KG1 (cell line): ENCODE results near the gene ADCY7.

Experiments
- DNase-seq: peaks from one replicate; lab custom pipeline; 2025; lab: John Stamatoyannopoulos, UW

Gene ADCY7

DNA sequence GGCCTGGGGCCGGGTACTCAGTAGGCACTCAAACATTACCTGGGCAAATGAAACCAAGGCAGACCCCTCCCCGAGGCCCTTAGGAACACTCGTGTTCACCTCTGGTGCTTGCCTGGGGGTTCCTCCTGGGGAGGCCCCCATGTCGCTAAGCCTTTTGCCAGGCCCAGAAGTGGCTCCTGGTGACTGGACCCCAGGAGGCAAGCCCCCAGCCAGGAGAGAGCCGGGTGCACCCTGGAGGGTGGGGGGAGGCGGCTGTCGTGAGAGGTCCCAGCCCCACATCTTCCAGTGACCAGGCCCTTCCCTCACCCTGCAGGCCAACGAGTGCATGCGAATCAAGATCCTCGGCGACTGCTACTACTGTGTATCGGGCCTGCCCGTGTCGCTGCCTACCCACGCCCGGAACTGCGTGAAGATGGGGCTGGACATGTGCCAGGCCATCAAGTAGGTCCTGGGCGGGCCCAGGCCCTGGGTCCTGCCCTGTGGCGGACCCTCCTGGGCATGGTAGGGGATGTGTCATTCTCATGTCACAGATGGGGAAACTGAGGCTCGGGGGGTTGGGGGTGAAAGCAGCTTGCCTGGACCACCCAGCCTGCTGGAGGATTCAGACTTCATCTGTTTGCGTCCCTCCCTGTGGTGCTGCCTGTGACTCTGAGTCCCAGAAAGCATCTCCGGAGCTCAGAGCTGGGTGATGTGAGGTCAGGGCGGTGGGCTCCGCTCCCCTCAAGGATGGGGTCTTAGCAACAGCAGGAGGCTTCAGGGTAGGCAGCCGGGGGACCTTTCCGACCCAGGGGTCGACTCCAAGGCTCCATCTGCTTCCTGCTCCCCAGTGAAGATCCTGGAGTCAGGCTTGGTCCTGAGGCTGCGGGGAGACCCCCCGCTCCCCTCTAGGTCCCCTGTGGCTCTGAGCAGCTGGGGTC lies 32.5 kb downstream of the ADCY7 start:
- DNase-seq = no peak

GRCh38 chr16:50299508-50300105 lies 33.3 kb downstream of the ADCY7 start:
- no peak for DNase-seq

- DNase-seq = no peak
Observed at GRCh38 chr16:50300942-50301625, 34.7 kb downstream of the ADCY7 start.

DNA sequence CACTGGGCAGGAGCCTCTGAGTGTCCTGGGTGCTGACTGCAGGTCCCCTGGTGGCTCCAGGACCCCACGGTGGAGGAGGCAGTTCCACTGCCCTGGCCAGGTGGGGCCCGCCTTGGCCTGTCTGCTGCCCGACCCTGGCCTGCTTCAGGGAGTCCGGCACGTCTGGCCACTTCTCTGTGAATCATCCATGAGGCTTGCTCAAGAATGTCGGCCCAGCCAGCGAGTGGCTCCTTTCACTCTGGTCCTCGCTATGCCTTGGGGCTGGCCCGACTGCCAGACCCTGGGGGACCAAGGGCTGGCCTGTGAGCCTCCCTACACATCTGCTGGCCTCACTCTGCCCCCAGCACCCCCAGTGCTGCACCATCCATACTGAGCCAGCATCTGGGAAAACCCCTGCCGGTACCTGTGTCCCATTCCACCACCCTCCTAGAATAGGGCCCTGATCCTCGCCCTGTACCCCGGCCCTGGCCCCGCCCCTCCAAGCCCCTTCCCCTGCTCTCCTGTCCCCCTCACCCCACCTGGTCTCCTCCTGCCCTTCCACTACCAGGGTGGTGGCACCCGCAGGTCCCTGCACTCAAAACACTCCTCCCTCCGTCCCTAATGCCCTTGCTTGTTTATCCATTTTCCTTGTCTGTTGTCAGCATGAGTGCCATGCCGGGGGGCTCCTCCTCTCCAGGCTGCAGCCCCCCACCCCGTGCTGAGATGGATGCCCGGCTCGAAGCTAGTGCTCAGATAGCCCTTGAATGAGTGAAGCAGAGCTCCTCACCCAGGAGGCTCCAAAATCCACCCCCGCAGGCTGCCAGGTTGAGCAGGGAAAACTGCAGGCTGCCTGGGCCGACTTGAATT lies 35.5 kb downstream of the ADCY7 start:
- no peak for DNase-seq

DNA sequence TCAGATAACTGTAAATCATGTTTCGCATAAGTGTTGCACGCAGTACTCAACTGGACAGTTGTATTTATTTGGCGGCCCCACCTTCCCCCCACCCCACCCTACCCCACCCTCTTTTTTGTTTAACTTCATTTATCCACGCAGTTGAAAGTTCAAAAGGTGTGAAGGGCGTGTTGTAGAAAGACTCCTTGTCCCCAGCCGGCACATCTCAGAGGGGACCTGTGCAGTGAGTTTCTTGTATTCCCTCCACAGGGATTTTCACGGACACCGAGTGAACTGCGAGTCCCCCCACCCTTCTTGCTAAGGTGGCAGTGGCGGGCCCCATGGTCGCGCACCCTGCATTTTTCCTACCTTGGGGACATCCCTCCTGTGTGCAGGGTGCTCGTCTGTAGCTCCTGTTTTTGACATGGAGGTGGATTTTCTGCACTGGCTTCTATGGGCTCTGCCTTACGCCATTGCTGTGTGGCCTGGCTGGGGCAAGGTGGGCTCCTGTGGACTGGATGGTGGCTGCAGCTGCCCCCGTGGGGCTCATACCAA lies 36.2 kb downstream of the ADCY7 start:
- no peak for DNase-seq

GRCh38 chr16:50303041-50303604 lies 36.8 kb downstream of the ADCY7 start:
- DNase-seq = no peak

- DNase-seq = no peak
Observed at GRCh38 chr16:50303605-50304466, 37.5 kb downstream of the ADCY7 start.

DNA sequence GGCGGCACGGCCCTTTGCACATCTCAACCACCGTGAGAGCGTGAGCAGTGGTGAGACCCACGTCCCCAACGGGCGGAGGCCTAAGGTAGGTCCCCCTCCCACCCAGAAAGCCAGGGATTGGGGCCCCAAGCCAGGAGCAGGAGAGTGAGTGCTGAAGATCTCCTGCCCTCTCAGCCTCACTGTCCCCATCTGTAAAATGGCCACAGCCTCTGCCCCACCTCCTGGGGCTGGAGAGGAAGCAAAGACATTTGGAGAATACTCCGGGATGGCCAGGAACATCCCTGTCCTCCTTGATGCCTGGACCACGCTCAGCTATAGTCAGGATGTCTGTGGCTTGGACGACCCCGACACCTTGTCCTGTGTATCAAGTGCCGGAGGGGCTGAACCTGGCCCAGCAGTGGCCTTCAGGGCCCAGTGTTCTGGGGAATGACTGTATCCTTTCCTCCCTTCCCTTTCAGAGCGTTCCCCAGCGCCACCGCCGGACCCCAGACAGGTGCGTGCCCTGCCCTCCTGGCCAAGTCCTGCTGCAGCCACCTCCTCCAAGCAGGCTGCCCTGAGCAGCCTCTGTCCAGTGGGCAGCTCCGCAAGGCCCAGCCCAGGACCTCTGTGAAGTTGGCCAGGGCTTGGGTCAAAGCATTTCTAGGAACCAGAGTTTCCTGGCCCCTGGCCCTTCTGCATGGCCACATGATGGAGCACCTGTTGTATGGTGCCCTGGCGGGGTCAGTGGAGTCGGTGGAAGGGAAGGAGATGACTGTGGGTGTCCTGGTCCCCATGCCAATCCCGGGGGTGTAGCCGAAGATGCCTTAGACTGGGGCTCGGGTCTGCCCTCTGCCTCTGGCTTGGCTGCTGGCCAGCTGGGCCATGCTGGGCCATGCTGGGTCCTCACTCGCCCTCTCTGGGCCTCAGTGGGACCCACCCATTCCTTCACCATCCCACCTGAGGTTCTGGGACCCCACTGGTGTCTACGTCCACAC lies 38.4 kb downstream of the ADCY7 start:
- no peak for DNase-seq

DNA sequence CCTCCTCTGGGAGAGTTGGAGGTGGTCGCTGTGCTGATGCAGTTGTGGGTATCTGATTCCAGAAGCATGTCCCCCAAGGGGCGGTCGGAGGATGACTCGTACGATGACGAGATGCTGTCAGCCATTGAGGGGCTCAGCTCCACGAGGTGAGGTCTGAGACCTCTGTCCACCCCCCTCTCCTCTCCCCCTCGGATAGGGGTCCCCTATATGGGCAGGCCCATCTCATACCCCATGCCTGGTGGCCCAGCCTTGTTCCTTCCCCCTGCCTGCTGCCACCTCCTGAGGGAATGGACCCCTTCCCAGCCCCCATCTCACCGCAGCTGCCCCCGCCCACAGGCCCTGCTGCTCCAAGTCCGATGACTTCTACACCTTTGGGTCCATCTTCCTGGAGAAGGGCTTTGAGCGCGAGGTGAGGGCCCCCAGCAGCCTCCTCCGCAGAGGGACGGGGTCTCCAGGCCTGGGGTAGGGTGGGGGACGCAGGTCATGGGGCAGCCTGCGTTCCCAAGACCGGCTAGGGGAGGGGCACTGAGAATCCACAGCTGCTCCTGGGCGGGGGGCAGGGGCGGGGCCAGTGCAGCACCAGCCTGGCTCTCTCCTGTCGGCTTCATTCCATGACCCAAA lies 39.2 kb downstream of the ADCY7 start:
- DNase-seq = no peak

GRCh38 chr16:50306287-50306686 lies 39.9 kb downstream of the ADCY7 start:
- no peak for DNase-seq

DNA sequence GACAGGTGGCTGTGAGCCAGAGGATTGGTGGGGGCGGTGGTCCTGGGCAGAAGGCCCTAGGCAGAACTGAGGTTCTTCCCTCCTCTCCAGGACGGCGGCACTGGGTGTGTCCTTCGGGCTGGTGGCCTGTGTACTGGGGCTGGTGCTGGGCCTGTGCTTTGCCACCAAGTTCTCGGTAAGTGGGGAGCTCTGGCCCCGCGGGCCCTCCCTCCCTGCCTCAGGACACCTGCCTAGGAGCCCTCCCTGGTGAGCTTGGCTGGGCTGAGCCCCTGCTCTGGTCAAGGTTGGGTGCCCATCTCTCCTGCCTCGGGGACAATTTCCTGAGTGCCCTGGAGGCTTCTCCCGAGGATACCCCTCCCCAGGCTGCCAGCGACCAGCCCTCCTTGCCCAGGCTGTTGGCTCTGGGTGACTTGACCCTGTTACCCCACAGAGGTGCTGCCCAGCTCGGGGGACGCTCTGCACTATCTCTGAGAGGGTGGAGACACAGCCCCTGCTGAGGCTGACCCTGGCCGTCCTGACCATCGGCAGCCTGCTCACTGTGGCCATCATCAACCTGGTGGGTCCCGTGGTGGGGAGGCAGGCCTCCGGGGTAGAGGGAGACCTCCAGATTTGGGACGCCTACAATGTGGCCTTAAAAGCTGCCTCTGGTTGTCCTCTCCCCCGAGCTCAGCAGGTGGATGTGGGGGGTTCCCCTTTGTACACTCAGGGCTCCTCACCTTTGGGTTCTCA lies 42.0 kb downstream of the ADCY7 start:
- DNase-seq = no peak

DNA sequence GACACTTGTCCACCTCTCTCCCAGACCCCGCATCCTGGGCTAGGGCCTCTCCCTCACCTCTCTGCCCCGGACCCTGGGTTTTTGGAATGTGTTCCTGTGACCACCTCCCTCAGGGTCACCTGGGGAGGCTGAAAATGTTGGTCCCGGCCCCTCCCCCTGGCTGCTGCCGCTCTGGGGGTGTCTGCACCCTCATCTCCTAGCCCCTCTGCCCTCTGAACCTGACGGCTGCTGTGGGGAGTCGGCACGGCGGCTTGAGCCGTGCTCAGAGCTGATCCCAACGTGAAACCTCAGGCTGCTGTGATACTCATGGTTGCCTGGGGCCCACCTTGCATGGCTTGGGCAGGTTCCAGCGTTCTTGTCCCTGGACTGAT lies 42.8 kb downstream of the ADCY7 start:
- DNase-seq = no peak

DNA sequence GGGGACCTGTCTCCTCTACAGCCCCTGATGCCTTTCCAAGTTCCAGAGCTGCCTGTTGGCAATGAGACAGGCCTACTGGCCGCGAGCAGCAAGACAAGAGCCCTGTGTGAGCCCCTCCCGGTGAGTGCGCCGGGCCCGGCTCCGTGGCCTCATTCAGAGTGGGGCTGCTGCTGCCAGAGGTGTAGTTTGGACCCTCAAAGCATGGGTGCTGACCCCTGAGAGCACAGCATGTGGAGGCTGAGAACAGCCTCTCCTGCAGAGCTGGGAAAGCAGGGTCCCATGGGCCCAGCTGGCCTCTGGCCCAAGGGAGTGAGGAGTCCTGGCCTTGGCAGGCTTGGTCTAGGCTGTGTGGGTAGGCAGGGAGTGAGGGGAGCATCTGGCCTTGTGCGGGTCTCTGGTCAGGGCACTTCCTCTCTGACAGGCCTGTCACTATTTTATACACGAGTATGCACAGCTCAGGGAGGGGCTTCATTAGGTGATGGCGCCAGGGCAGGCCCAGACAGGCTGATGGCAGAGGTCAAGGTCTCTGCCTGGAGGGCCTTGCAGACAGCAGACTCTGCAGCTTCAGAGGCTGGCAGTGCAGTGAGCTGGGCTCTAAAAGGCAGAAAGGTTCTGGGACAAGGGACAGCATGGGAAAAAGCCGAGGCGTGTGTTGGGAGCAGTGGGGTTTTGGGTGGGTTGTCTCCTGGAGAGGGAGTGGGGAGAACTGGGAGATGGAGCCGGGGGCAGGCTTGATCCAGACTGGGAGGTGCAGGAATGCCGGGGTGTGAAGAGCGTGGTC lies 43.4 kb downstream of the ADCY7 start:
- DNase-seq = no peak

DNA sequence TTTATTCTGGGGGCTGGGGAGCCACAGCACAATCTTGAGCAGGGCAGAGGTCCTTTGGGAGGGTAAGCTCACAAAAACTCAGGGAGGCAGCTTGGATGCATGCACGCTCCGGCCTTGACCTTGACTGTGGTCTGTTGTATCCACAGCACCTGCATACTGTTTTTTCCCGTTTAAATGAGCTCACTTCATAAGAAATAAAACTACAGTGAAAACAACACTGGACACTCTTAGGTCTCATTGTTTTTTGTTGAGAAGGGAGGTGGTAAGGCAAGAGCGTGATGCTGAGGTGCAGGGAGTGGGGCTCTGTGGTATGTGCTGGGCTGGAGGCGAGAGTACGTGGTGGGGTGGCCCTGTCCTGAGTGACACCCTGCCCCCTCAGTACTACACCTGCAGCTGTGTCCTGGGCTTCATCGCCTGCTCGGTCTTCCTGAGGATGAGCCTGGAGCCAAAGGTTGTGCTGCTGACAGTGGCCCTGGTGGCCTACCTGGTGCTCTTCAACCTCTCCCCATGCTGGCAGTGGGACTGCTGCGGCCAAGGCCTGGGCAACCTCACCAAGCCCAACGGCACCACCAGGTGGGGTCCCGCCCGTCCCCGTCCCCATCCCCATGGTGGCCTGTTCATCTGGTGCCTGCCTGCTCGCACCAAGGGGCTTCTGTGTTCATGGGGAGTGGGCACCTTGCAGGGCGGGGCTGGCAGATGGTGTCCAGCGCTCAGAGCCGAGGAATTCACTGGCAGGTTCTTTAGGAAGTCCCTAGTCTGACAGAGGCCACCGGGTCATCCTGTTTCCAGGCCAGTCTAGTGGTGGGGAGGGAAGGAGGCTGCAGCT lies 44.2 kb downstream of the ADCY7 start:
- DNase-seq = no peak

- DNase-seq = no peak
Observed at GRCh38 chr16:50311134-50311528, 44.8 kb downstream of the ADCY7 start.

GRCh38 chr16:50311891-50312501 lies 45.6 kb downstream of the ADCY7 start:
- no peak for DNase-seq
